Measurements from ENCODE around the gene CENPW. TPM values are rescaled to one million over a fixed set of nuclear protein-coding genes. Genes with fewer than 3 reads are reported as not detected.

CENPW gene
- total and polyA plus RNA-seq, 4 donors, result 0.67 to 8.3 (median 2.2) TPM

DNA sequence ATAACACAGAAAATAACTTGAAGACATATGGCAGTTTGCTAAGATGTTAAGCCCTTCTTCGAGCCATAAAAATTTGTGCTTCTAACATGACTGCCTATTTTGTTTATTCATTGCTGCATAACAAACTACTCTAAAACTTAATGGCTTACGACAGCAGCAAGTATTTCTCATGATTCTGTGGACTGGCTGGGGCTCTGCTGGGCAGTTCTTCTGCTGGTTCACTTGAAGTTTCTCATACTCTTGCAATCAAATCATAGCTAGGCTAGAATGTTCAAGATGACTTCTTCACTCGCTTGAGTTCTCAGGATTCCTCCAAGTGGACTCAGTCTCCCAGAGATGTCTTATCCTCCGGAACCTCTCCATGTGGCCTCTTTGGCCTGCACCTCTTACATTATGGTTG is 33.4 kb downstream of the CENPW start:
- Histone ChIP-seq H3K27ac (ENCODE audit: low read depth in 1 of 2, low read length in 2 of 2) (no peak overlapping the region), H3K36me3 (ENCODE audit: control insufficient read depth in 4 of 4, insufficient read depth in 3 of 4, low read depth in 1 of 4, low read length in 3 of 4) (no peaks in the 10 kb centered on the region), H3K9ac (ENCODE audit: low read depth in 1 of 2, low read length in 2 of 2) (no peak overlapping the region), H3K4me3 (ENCODE audit: low read depth in 1 of 3, low read length in 3 of 3) (no peak overlapping the region), H3K9me3 (ENCODE audit: control insufficient read depth in 4 of 4, low read length in 3 of 4) (no peaks in the 10 kb centered on the region), H3K4me1 (ENCODE audit: control insufficient read depth in 4 of 4, insufficient read depth in 4 of 4, low read length in 3 of 4) (peaks cover 0 to 15% (median 4%) of the 10 kb centered on the region in 4 donors), H3K27me3 (ENCODE audit: control insufficient read depth in 4 of 4, insufficient read depth in 4 of 4, low read length in 3 of 4) (no peaks in the 10 kb centered on the region)
- WGBS, result 98% methylated on average over 4 of the region's 4 CpGs
- DNase-seq (ENCODE audit: low spot score), result no peak
- TF ChIP-seq, protein P1, sequence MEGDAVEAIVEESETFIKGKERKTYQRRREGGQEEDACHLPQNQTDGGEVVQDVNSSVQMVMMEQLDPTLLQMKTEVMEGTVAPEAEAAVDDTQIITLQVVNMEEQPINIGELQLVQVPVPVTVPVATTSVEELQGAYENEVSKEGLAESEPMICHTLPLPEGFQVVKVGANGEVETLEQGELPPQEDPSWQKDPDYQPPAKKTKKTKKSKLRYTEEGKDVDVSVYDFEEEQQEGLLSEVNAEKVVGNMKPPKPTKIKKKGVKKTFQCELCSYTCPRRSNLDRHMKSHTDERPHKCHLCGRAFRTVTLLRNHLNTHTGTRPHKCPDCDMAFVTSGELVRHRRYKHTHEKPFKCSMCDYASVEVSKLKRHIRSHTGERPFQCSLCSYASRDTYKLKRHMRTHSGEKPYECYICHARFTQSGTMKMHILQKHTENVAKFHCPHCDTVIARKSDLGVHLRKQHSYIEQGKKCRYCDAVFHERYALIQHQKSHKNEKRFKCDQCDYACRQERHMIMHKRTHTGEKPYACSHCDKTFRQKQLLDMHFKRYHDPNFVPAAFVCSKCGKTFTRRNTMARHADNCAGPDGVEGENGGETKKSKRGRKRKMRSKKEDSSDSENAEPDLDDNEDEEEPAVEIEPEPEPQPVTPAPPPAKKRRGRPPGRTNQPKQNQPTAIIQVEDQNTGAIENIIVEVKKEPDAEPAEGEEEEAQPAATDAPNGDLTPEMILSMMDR (IDR thresholded peaks at IDR 0.05; ENCODE audit: low read depth, low read length, missing input control), result no peak
- no peak for TF ChIP-seq YY1 (IDR thresholded peaks at IDR 0.05)
- TF ChIP-seq, protein P2, sequence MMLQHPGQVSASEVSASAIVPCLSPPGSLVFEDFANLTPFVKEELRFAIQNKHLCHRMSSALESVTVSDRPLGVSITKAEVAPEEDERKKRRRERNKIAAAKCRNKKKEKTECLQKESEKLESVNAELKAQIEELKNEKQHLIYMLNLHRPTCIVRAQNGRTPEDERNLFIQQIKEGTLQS (IDR thresholded peaks at IDR 0.05), result no peak
- no peak for TF ChIP-seq FOXA1 (IDR thresholded peaks at IDR 0.05)
- TF ChIP-seq FOXA2 (IDR thresholded peaks at IDR 0.05), result no peak
- TF ChIP-seq, protein P3, sequence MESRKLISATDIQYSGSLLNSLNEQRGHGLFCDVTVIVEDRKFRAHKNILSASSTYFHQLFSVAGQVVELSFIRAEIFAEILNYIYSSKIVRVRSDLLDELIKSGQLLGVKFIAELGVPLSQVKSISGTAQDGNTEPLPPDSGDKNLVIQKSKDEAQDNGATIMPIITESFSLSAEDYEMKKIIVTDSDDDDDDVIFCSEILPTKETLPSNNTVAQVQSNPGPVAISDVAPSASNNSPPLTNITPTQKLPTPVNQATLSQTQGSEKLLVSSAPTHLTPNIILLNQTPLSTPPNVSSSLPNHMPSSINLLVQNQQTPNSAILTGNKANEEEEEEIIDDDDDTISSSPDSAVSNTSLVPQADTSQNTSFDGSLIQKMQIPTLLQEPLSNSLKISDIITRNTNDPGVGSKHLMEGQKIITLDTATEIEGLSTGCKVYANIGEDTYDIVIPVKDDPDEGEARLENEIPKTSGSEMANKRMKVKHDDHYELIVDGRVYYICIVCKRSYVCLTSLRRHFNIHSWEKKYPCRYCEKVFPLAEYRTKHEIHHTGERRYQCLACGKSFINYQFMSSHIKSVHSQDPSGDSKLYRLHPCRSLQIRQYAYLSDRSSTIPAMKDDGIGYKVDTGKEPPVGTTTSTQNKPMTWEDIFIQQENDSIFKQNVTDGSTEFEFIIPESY (IDR thresholded peaks at IDR 0.05), result no peak

- no peak for TF ChIP-seq JUND (IDR thresholded peaks at IDR 0.05)
- Histone ChIP-seq H3K27ac (ENCODE audit: low read depth in 1 of 2, low read length in 2 of 2) (no peak overlapping the region), H3K4me1 (ENCODE audit: control insufficient read depth in 4 of 4, insufficient read depth in 4 of 4, low read length in 3 of 4) (peaks cover 1 to 17% (median 5%) of the 10 kb centered on the region in 4 donors), H3K4me3 (ENCODE audit: low read depth in 1 of 3, low read length in 3 of 3) (no peak overlapping the region), H3K36me3 (ENCODE audit: control insufficient read depth in 4 of 4, insufficient read depth in 3 of 4, low read depth in 1 of 4, low read length in 3 of 4) (no peaks in the 10 kb centered on the region), H3K9ac (ENCODE audit: low read depth in 1 of 2, low read length in 2 of 2) (no peak overlapping the region), H3K27me3 (ENCODE audit: control insufficient read depth in 4 of 4, insufficient read depth in 4 of 4, low read length in 3 of 4) (no peaks in the 10 kb centered on the region), H3K9me3 (ENCODE audit: control insufficient read depth in 4 of 4, low read length in 3 of 4) (no peaks in the 10 kb centered on the region)
- DNase-seq (ENCODE audit: low spot score), result no peak
- WGBS, result 98% methylated on average over 1 of the region's 1 CpG
These were observed 34.5 kb downstream of the CENPW start for GRCh38 chr6:126374372-126374771.

- no peak overlapping the region for H3K9ac ChIP-seq (ENCODE audit: low read depth in 1 of 2, low read length in 2 of 2)
- no peak for TF ChIP-seq FOXA1 (IDR thresholded peaks at IDR 0.05)
- TF ChIP-seq GABPA (IDR thresholded peaks at IDR 0.05 in 1 of 2, conservative IDR thresholded peaks at IDR 0.05 in 1 of 2), result no peak
- TF ChIP-seq SP1 (IDR thresholded peaks at IDR 0.05), result no peak
- TF ChIP-seq, protein P4, sequence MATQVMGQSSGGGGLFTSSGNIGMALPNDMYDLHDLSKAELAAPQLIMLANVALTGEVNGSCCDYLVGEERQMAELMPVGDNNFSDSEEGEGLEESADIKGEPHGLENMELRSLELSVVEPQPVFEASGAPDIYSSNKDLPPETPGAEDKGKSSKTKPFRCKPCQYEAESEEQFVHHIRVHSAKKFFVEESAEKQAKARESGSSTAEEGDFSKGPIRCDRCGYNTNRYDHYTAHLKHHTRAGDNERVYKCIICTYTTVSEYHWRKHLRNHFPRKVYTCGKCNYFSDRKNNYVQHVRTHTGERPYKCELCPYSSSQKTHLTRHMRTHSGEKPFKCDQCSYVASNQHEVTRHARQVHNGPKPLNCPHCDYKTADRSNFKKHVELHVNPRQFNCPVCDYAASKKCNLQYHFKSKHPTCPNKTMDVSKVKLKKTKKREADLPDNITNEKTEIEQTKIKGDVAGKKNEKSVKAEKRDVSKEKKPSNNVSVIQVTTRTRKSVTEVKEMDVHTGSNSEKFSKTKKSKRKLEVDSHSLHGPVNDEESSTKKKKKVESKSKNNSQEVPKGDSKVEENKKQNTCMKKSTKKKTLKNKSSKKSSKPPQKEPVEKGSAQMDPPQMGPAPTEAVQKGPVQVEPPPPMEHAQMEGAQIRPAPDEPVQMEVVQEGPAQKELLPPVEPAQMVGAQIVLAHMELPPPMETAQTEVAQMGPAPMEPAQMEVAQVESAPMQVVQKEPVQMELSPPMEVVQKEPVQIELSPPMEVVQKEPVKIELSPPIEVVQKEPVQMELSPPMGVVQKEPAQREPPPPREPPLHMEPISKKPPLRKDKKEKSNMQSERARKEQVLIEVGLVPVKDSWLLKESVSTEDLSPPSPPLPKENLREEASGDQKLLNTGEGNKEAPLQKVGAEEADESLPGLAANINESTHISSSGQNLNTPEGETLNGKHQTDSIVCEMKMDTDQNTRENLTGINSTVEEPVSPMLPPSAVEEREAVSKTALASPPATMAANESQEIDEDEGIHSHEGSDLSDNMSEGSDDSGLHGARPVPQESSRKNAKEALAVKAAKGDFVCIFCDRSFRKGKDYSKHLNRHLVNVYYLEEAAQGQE (IDR thresholded peaks at IDR 0.05), result no peak
- TF ChIP-seq RXRA (IDR thresholded peaks at IDR 0.05), result no peak
- no peak for TF ChIP-seq TAF1 (conservative IDR thresholded peaks at IDR 0.05)
- no peak for TF ChIP-seq EGR1 (IDR thresholded peaks at IDR 0.05; ENCODE audit: low read depth in 2 of 2)
- TF ChIP-seq JUND (IDR thresholded peaks at IDR 0.05), result no peak
- no peak overlapping the region for H3K4me3 ChIP-seq (ENCODE audit: low read depth in 1 of 3, low read length in 3 of 3)
- H3K36me3 ChIP-seq (ENCODE audit: control insufficient read depth in 4 of 4, insufficient read depth in 3 of 4, low read depth in 1 of 4, low read length in 3 of 4), result no peaks in the 10 kb centered on the region
- DNase-seq (ENCODE audit: low spot score), result no peak
- no peaks in the 10 kb centered on the region for H3K9me3 ChIP-seq (ENCODE audit: control insufficient read depth in 4 of 4, low read length in 3 of 4)
- H3K27ac ChIP-seq (ENCODE audit: low read depth in 1 of 2, low read length in 2 of 2), result no peak overlapping the region
- H3K27me3 ChIP-seq (ENCODE audit: control insufficient read depth in 4 of 4, insufficient read depth in 4 of 4, low read length in 3 of 4), result no peaks in the 10 kb centered on the region
- H3K4me1 ChIP-seq (ENCODE audit: control insufficient read depth in 4 of 4, insufficient read depth in 4 of 4, low read length in 3 of 4), result peaks cover 3 to 27% (median 10%) of the 10 kb centered on the region in 4 donors
- 97% methylated on average over 2 of the region's 2 CpGs for WGBS
These were observed 36.8 kb downstream of the CENPW start for GRCh38 chr6:126376682-126377081.
